HG02763 (cell line): ENCODE measurements around the gene GNG7.
"Not testable (repeated sequence)": the region's sequence is repeated elsewhere in the genome, so short reads cannot be mapped to it uniquely, and the experiment has no call there.

Source experiments
- ATAC-seq: cut with Tn5 transposase; IDR thresholded peaks from one replicate; pipeline ENCODE4 v1.9.1; 2021; ENCODE audit warnings: mild to moderate bottlenecking, moderate library complexity; ENCODE audit not compliant: unreplicated experiment

Gene GNG7

GRCh38 chr19:2542341-2543069 is 160.0 kb downstream of the GNG7 start:
- no peak for ATAC-seq

DNA sequence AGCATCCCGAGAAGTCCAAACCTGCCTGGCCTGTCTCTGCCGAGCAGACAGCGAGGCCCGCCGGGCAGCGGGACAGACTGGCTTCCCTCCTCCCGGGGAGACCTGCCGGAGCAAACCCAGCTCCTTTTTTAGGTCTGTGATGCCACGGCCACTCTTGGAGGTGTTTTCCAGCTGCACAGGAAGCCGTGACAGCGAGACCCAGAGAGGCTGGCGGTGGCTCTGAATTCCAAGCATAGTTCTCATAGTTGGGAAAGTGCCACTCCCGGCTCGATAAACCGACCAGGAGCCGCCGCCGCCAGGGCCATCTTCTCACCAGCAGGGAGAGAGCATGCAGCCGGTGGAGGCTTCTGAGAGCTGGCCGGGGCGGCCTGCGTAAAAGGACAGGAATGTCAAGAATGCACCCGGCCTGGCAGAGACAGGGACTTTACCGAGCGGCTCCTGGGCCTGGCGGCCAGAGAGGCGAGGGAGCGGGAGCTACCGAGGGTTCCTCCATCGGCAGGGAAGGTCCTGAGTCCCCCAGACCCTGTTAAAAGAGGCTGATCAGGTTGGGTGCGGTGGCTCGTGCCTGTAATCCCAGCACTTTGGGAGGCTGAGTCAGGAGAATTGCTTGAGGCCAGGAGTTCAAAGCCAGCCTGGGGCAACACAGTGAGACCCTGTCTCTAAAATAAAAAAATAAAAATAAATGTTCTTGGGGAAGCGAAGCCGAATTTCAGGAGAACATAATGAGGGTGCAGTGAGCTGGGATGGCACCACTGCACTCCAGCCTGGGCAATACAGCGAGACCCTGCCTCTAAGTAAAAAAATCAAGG is 161.6 kb downstream of the GNG7 start:
- no peak for ATAC-seq

GRCh38 chr19:2540251-2540645 is 162.2 kb downstream of the GNG7 start:
- ATAC-seq: no peak

DNA sequence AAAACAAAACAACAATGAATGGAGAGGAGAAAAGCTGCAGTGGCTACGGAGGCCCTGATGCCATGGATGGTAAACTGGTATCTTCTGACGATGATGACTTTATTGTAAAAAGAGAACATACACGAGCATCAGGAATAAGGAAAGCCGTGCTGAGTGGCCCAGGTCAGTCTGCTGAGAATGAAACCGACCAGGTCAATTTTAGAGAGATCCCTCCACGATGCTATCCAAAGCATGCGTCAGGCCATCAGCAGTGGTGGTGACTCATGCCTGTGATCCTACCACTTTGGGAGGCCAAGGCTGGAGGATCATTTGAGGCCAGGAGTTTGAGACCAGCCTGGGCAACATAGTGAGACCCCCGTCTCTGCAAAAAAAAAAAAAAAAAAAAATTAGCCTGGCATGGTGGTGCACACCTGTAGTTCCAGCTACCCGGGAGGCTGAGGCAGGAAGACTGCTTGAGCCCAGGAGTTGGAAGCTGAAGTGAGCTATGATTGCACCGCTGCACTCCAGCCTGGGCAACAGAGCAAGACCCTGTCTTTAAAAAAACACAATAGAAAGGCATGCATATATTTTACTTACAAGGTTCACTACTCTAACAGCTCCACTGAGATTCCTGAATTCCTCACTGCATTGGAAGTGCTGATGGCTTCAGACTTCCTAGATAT is 164.3 kb downstream of the GNG7 start:
- no peak for ATAC-seq

- ATAC-seq: not testable (repeated sequence)
These were observed 164.9 kb downstream of the GNG7 start for GRCh38 chr19:2537584-2537983.

DNA sequence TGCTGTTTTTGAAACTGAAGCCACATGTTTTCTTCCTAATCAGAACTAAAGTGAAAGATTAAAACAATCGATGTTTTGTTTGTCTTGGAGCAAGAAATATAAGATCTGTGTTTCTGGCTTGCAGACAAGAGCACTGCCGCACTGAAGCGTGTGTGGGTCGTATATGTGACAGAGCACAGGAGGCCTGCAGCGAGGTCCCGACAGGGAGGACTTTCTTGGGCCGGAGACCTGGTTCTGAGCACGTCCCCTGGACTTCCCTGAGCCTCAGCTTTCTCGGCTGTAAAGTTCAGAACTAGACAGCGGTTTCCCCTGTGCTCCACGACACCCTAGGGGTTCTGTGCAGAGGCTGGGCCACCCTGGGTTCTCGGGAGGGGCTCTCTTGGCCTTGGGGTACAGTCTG is 166.0 kb downstream of the GNG7 start:
- no peak for ATAC-seq

DNA sequence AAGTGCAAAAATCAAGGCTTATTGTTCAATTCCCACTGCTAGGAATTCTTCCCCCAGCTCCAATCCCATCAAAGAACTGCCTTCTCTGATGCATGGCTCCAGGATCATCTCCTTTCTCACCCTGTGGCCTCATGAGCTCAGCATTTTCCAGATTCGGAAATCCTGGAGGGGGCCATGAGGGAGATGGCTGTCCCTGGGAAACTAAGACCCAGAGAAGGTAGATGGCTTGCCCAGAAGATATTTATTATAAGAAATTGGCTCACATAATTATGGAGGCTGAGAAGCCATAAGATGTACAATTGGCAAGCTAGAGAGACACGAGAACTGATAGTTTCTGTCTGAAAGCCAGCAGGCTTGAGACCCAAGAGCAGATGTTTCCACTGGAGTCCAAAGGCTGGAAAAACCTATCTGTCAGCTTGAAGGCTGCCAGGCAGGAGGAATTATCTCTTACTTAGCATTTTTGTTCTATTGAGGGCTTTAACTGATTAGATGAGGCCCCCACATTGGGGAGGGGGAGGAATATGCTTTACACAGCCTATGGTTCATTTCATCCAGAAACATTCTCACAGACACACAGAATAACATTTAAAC is 168.0 kb downstream of the GNG7 start:
- no peak for ATAC-seq

DNA sequence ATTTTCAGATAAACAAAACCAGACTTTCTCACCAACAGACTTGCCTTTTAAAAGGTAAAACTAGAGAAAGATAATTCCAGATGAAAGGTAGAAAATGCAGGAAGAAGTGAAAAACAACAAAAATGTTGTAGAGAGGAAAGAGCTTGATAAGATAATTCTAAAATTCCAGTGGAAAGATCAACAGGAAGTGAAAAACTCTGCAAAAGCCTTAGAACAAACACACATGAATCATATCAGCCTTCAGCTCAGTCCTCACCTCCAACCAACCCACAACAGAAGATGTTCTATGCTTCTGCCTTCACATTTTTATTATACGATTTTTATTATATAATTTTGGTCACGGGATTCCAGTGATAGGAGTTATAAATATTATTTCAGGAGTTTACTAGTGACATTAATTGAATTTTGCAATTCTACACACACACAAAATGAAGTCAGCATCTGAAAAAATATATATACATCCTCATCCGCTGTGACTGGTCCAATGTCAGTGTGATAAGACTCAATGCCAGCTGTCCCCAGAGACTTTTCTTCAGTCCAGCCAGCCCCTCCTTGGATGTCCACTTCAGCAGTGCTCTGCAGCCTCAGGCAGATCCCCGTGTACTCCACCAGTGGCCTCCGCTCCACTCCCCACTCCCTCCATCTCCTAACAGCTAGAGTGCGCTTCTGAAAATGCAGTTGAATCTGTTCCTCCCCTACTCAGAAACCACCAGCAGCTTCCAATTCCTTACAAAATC is 168.6 kb downstream of the GNG7 start:
- no peak for ATAC-seq

DNA sequence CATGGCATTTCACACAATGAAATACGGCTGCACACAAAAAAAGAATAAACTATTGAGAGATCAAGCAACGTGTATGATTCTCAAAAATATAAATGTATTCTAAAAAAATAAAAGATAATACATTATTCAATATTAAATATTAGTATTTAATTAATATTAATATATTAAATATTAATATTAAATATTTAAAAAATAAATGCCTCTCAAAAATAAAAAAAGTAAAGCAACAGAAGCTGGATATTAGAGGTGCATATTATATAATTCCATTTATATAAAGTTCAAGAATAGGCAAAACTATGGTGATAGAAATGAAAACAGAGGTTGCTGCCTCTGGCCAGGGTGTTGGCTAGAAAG is 169.4 kb downstream of the GNG7 start:
- no peak for ATAC-seq

DNA sequence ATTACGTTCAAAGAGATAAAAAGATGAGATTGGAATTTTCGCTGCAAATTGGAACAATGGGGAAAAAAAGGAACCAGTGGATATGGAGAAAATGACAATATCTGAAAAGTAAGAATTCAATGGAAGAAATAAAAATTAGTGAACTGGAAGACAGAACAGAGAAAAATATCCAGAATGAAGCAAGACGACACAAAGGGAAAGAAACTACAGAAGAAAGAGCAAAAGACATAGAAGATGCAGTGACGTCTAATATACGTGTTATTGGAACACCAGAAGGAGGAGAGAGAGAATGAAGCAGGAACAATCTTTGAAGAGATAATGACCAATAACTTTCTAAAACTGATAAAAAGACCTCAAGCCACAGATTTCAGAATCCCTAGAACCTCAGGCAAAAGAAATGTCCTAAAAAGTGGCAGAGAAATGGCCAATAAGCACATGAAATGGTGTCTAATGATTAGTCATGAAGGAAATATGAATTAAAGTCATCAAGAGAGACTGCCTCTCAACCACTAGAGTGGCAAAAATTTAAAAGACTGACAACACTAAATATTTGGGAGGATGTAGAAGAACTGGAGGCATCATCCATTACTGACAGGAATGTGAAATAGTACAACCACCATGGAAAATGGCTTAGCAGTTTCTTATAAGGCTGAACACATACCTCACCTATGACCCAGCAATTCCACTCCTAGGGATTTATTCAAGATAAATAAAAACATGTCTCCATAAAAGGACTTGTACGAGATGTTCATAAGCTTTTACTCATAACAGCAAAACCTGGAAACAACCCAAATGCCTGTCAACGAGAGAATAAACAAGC is 170.0 kb downstream of the GNG7 start:
- ATAC-seq: no peak

- not testable (repeated sequence) for ATAC-seq
These were observed 172.6 kb downstream of the GNG7 start for GRCh38 chr19:2529942-2530341.

- no peak for ATAC-seq
These were observed 173.0 kb downstream of the GNG7 start for GRCh38 chr19:2529473-2529918.

- no peak for ATAC-seq
These were observed 173.8 kb downstream of the GNG7 start for GRCh38 chr19:2528675-2529101.

- no peak for ATAC-seq
These were observed 174.8 kb downstream of the GNG7 start for GRCh38 chr19:2527686-2528085.

DNA sequence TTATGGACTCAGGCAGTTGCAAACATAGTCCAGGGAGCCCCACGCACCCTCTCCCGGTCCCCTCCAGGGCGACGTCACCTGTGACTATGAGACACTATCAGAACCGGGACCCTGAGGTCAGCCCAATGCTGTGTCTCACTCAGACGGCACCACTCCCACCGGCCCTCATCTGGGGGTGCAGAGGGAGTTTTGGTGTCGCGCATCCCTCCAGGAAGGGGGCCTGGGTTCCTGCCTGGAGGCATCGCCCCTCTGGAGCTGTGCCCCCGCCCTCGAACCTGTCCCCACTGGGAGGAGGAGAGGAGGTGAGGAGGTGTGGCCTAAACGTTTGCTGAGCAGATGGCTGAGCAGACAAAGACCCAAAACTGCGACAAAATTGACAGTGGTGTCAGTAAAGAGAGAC is 175.3 kb downstream of the GNG7 start:
- no peak for ATAC-seq

- ATAC-seq: no peak
These were observed 177.4 kb downstream of the GNG7 start for GRCh38 chr19:2524840-2525723.

DNA sequence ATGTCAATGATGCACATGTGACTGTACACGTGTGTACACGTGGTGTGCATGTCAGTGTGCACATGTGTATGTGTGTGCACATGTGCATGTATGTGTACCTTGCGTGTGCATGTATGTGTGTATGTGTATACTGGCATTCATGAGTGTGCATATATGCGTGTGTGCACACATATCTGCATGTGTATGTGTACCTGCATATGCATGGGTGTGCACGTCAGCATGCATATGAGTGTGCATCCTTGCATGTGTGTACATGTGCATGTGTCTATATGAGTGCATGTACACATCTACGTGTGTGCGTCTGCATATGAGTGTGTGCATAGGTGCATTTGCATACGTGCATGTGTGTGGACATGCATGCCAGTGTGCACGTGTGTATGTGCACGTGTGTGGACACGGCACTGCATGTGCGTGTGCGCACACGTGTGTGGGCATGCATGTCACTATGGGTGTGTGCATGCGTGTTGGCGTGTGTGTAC is 178.1 kb downstream of the GNG7 start:
- no peak for ATAC-seq

DNA sequence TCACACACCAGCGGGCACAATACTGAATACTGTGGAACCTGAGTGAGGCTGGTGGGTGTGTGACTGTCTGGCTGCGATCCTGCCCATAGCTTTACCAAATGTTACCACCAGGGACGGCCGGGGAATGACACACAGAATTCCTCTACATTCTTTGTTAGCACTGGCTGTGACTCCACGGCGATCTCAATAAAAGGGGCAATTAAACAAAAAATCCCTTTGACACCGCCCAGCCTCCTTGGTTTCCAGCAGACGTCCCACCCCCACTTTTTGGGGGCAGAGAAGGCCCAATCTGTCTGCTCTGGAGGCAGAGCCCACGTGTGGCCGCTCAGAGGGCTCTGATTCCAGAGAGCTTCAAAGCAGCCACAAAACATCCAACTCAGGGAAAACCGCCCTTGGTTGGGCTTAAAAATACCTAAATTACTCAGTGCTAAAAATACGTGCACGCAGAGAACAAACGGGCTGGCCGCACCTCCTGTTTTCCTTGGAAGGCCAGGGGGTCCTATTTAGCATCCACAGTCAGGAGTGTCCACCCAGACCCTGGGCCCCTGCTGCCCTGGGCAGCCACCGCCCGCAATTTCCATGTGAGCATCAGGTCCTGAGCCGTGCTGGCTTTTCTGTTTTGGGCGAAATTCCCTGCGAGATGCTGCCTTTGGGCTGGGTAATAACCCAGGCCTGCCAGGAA is 178.7 kb downstream of the GNG7 start:
- no peak for ATAC-seq
